ENCODE data around the gene PANK2. TPM values are rescaled to one million over a fixed set of nuclear protein-coding genes. Genes with fewer than 3 reads are reported as not detected.
A peak's percentile ranks its signal among the peaks of the same experiment; 100 is the strongest.

PANK2 gene
- total and polyA plus RNA-seq, 10 of the 15 experiments (the other 5 are each of a cell fraction or from before 2014, with no cell fraction given): 13.2 to 43.4 (median 33.3) TPM

GRCh38 chr20:3930265-3931206, 41.3 kb downstream of the PANK2 start (continued):
- TF ChIP-seq ZNF592 (IDR thresholded peaks at IDR 0.05): no peak
- no peak for TF ChIP-seq ATF2 (IDR thresholded peaks at IDR 0.05; ENCODE audit: low read length)
- no peak for TF ChIP-seq NFIC (IDR thresholded peaks at IDR 0.05; ENCODE audit: low read depth, low read length)
- no peak for TF ChIP-seq MYB (IDR thresholded peaks at IDR 0.05; ENCODE audit: borderline replicate concordance, low read depth, low read length)
- no peak for TF ChIP-seq BMI1 (IDR thresholded peaks at IDR 0.05; ENCODE audit: borderline replicate concordance)
- no peak for TF ChIP-seq E2F8 (IDR thresholded peaks at IDR 0.05; ENCODE audit: low read depth, partially characterized antibody)
- 0 out of 3 replicates have a peak, but pooled peaks have one; percentile 8 for TF ChIP-seq POU2F2 (IDR thresholded peaks at IDR 0.05; ENCODE audit: borderline replicate concordance, low read depth, low read length)
- TF ChIP-seq, protein P1, sequence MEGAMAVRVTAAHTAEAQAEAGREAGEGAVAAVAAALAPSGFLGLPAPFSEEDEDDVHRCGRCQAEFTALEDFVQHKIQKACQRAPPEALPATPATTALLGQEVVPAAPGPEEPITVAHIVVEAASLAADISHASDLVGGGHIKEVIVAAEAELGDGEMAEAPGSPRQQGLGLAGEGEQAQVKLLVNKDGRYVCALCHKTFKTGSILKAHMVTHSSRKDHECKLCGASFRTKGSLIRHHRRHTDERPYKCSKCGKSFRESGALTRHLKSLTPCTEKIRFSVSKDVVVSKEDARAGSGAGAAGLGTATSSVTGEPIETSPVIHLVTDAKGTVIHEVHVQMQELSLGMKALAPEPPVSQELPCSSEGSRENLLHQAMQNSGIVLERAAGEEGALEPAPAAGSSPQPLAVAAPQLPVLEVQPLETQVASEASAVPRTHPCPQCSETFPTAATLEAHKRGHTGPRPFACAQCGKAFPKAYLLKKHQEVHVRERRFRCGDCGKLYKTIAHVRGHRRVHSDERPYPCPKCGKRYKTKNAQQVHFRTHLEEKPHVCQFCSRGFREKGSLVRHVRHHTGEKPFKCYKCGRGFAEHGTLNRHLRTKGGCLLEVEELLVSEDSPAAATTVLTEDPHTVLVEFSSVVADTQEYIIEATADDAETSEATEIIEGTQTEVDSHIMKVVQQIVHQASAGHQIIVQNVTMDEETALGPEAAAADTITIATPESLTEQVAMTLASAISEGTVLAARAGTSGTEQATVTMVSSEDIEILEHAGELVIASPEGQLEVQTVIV (IDR thresholded peaks at IDR 0.05; ENCODE audit: borderline replicate concordance, partially characterized antibody): no peak

All from GM12878 (cell line).